ENCODE measurements around the gene DAB1.

DAB1 gene

GRCh38 chr1:57133686-57134085 lies 290.2 kb downstream of the DAB1 start:
- Mint-ChIP-seq H3K4me1 (ENCODE audit: low read depth) (no peaks in the 10 kb centered on the region), H3K27me3 (ENCODE audit: low read depth) (no peaks in the 10 kb centered on the region), H3K27ac (no peak overlapping the region), H3K9me3 (no peaks in the 10 kb centered on the region), H3K4me3 (no peak overlapping the region), H3K36me3 (ENCODE audit: low read depth) (no peaks in the 10 kb centered on the region)

GRCh38 chr1:57132993-57133622 lies 290.8 kb downstream of the DAB1 start:
- Mint-ChIP-seq H3K4me3 (no peak overlapping the region), H3K9me3 (no peaks in the 10 kb centered on the region), H3K27me3 (ENCODE audit: low read depth) (no peaks in the 10 kb centered on the region), H3K27ac (no peak overlapping the region), H3K4me1 (ENCODE audit: low read depth) (no peaks in the 10 kb centered on the region), H3K36me3 (ENCODE audit: low read depth) (no peaks in the 10 kb centered on the region)

DNA sequence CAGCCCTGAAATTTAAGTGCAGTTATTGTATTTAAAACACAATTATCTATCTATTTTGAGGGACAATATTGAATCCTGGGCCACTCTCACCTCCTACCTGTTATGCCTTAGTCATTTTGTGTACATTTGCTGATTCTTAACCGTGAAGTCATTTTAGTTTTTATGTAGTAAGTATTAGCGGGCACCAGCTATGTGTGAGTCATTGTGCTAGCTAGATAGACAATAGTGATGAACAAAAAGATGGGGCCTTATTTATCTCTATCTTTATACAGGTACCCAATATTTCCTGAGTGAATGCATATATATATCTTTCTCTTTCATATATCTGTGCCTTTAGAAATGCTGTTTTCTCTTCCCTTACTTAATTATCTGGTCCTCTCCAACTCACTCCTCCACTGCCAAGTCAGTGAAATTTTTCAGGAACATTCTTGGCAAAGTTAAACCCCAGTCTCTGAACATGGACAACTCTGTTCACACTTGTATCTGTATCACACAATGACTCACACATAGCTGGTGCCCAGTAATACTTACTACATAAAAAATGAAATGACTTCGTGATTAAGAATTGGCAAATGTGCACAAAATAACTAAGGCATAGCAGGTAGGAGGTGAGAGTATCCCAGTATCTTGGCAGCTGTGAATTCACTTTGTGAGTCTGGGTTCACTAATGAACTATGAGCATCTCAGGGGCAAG lies 292.0 kb downstream of the DAB1 start:
- H3K27me3 Mint-ChIP-seq (ENCODE audit: low read depth): no peaks in the 10 kb centered on the region
- H3K4me1 Mint-ChIP-seq (ENCODE audit: low read depth): no peaks in the 10 kb centered on the region
- no peaks in the 10 kb centered on the region for H3K36me3 Mint-ChIP-seq (ENCODE audit: low read depth)
- no peak overlapping the region for H3K27ac Mint-ChIP-seq
- H3K4me3 Mint-ChIP-seq: no peak overlapping the region
- H3K9me3 Mint-ChIP-seq: no peaks in the 10 kb centered on the region

- Mint-ChIP-seq H3K36me3 (ENCODE audit: low read depth) (no peaks in the 10 kb centered on the region), H3K4me3 (no peak overlapping the region), H3K27me3 (ENCODE audit: low read depth) (no peaks in the 10 kb centered on the region), H3K9me3 (no peaks in the 10 kb centered on the region), H3K27ac (no peak overlapping the region), H3K4me1 (ENCODE audit: low read depth) (no peaks in the 10 kb centered on the region)
Observed at GRCh38 chr1:57131257-57131656, 292.6 kb downstream of the DAB1 start.

DNA sequence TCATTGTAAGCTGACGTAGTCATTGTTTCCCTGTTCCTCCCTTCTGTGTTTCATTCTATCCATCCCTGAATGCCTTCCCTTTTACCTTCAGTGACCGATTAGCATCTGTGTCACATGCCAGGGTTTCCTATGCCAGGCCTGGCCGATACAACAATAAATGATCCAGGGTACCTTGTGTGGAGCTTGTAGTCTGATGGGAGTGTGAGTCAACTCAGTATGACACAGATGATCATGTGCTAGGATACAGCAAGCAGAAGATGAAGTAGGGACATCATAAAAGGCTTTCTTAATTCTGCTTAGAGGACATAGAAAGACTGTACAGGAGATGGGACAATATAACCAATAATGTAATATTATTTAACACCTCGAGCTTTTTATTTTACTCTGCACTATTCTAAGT lies 294.0 kb downstream of the DAB1 start:
- no peak overlapping the region for H3K4me3 Mint-ChIP-seq
- H3K36me3 Mint-ChIP-seq (ENCODE audit: low read depth): no peaks in the 10 kb centered on the region
- no peaks in the 10 kb centered on the region for H3K9me3 Mint-ChIP-seq
- H3K27ac Mint-ChIP-seq: no peak overlapping the region
- H3K4me1 Mint-ChIP-seq (ENCODE audit: low read depth): no peaks in the 10 kb centered on the region
- H3K27me3 Mint-ChIP-seq (ENCODE audit: low read depth): no peaks in the 10 kb centered on the region

DNA sequence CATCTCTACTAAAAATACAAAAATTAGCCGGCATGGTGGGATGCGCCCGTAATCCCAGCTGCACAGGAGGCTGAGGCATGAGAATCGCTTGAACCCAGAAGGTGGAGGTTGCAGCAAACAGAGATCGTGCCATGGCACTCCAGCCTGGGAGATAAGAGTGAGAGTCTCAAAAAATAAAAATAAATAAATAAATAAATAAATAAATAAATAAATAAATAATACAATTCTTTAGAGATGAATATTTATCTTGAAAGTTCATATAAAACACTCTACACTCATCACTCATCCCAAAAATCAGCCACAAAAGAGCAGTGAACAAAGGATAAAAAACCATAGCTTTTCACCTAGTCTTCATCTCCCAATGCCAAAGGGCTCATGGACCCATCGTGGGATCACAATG lies 295.9 kb downstream of the DAB1 start:
- Mint-ChIP-seq H3K36me3 (ENCODE audit: low read depth) (no peaks in the 10 kb centered on the region), H3K27ac (no peak overlapping the region), H3K9me3 (no peaks in the 10 kb centered on the region), H3K4me1 (ENCODE audit: low read depth) (no peaks in the 10 kb centered on the region), H3K4me3 (no peak overlapping the region), H3K27me3 (ENCODE audit: low read depth) (no peaks in the 10 kb centered on the region)

DNA sequence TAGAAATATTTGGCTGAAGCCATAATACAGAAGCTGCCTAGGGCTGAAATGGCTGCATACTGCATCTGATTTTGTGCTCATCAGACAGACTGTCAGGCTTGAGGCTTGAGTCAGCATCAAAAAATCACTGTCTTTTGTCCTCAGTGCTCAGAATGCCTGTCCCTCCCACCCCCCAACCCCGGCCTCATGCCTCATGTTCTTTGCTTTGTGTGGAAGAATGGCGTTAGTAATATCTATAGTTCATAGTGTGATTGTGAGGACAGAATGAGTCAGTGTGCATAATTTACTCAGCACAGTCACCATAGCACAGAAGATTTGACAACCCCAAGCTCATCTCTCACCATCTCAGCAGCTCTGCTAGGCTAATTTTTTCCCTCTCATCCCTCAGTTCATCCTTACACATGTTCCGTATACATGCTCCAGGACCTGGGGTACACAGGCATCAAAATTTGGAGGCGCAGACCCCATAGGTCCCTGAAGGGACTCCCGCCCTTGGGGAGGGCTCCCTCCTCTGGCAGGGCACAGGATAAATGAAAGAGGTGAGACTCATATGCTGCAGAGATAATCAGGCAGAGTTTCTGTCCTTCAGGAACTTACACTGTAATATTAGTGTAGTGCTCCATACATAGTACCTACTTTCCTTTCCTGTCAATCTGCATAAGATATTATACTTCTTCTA lies 299.0 kb downstream of the DAB1 start:
- Mint-ChIP-seq H3K36me3 (ENCODE audit: low read depth) (no peaks in the 10 kb centered on the region), H3K9me3 (no peaks in the 10 kb centered on the region), H3K4me1 (ENCODE audit: low read depth) (no peaks in the 10 kb centered on the region), H3K27ac (no peak overlapping the region), H3K4me3 (no peak overlapping the region), H3K27me3 (ENCODE audit: low read depth) (no peaks in the 10 kb centered on the region)

- Mint-ChIP-seq H3K4me3 (no peak overlapping the region), H3K36me3 (ENCODE audit: low read depth) (no peaks in the 10 kb centered on the region), H3K4me1 (ENCODE audit: low read depth) (no peaks in the 10 kb centered on the region), H3K9me3 (no peaks in the 10 kb centered on the region), H3K27me3 (ENCODE audit: low read depth) (no peaks in the 10 kb centered on the region), H3K27ac (no peak overlapping the region)
Observed at GRCh38 chr1:57124170-57124569, 299.7 kb downstream of the DAB1 start.

GRCh38 chr1:57122031-57122430 lies 301.8 kb downstream of the DAB1 start:
- Mint-ChIP-seq H3K4me1 (ENCODE audit: low read depth) (no peaks in the 10 kb centered on the region), H3K27me3 (ENCODE audit: low read depth) (no peaks in the 10 kb centered on the region), H3K27ac (no peak overlapping the region), H3K9me3 (no peaks in the 10 kb centered on the region), H3K36me3 (ENCODE audit: low read depth) (no peaks in the 10 kb centered on the region), H3K4me3 (no peak overlapping the region)

DNA sequence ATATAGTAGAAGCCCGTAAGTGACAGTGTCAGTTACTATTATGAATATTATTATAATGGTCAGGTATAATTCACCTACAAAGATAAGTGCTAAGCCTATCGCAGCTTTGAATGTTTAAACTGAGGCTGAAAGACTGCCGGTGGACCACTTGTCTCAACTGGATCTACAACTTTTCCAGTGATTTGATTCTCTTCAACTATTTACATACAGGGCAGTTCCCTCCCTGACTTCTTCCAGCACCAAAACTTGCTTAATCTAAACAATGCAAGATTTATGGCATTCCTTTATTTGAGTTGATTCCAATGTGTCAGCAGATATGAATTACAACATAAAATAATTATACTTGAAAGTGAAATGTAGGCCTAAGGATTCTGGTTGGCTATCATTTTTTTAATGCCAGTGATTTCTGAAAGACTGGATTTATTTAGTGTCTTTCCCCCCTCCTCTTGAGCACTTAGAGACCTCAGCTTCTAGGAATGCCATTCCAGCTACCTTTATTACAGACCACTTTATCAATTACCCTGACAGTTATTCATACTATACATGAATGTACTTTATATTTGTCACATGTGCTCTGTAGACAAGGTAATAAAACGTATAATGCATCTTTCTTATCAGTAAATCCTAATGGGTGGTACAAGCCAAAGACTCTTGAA lies 304.8 kb downstream of the DAB1 start:
- no peaks in the 10 kb centered on the region for H3K9me3 Mint-ChIP-seq
- H3K4me1 Mint-ChIP-seq (ENCODE audit: low read depth): no peaks in the 10 kb centered on the region
- H3K27ac Mint-ChIP-seq: no peak overlapping the region
- H3K36me3 Mint-ChIP-seq (ENCODE audit: low read depth): no peaks in the 10 kb centered on the region
- no peak overlapping the region for H3K4me3 Mint-ChIP-seq
- no peaks in the 10 kb centered on the region for H3K27me3 Mint-ChIP-seq (ENCODE audit: low read depth)

DNA sequence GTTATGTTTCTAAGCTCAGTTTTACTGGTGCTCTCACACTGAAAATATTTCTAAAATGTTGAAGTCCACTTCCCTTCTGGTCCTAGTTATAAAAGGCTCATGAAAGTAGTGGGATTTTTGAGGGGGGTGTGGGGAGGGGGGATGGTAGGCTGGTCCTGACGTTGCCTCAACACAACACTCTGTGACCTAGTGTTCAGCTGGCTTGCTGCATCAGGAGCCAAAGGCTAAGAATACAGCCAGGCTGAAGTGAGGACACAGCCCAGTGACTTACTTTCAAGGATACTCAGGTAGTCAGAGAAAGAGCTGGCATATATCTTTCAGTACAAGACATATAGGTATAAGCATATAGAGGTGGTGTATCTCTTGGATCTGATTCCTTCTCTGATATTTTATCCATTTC lies 306.1 kb downstream of the DAB1 start:
- Mint-ChIP-seq H3K27ac (no peak overlapping the region), H3K36me3 (ENCODE audit: low read depth) (no peaks in the 10 kb centered on the region), H3K9me3 (no peaks in the 10 kb centered on the region), H3K4me1 (ENCODE audit: low read depth) (no peaks in the 10 kb centered on the region), H3K27me3 (ENCODE audit: low read depth) (no peaks in the 10 kb centered on the region), H3K4me3 (no peak overlapping the region)

- H3K27ac Mint-ChIP-seq: no peak overlapping the region
- no peak overlapping the region for H3K4me3 Mint-ChIP-seq
- H3K4me1 Mint-ChIP-seq (ENCODE audit: low read depth): no peaks in the 10 kb centered on the region
- H3K36me3 Mint-ChIP-seq (ENCODE audit: low read depth): no peaks in the 10 kb centered on the region
- H3K27me3 Mint-ChIP-seq (ENCODE audit: low read depth): no peaks in the 10 kb centered on the region
- no peaks in the 10 kb centered on the region for H3K9me3 Mint-ChIP-seq
Observed at GRCh38 chr1:57116871-57117270, 307.0 kb downstream of the DAB1 start.

- H3K4me1 Mint-ChIP-seq (ENCODE audit: low read depth): no peaks in the 10 kb centered on the region
- H3K27me3 Mint-ChIP-seq (ENCODE audit: low read depth): no peaks in the 10 kb centered on the region
- no peak overlapping the region for H3K27ac Mint-ChIP-seq
- no peak overlapping the region for H3K4me3 Mint-ChIP-seq
- H3K36me3 Mint-ChIP-seq (ENCODE audit: low read depth): no peaks in the 10 kb centered on the region
- H3K9me3 Mint-ChIP-seq: no peaks in the 10 kb centered on the region
Observed at GRCh38 chr1:57115030-57115614, 308.7 kb downstream of the DAB1 start.

DNA sequence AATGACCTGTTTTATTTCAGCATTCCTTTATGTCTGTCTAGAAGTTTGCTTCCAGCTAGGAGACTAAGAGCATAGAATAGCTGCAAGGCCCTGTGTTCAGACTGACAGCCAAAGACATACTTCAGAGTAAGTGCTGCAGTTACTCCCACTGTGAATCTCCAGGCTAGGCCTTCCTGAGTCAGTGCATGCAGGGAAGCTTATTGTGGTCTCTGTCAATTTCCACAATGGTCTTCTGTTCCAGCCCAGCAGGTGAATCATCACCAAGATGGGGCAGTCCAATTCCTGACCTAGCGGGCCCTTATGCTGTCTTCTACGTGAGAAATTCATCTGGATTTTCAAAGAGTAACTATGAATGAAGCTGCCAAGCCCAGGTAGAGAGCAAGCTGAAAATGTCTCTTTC lies 311.7 kb downstream of the DAB1 start:
- Mint-ChIP-seq H3K4me3 (no peak overlapping the region), H3K27ac (no peak overlapping the region), H3K9me3 (no peaks in the 10 kb centered on the region), H3K27me3 (ENCODE audit: low read depth) (no peaks in the 10 kb centered on the region), H3K4me1 (ENCODE audit: low read depth) (no peaks in the 10 kb centered on the region), H3K36me3 (ENCODE audit: low read depth) (no peaks in the 10 kb centered on the region)

Data from T-helper 1 cell treated with Interleukin-12 subunit alpha and Interleukin-12 subunit beta and Interleukin-4 antibody, amounts not matched to agents 30 μg/mL and 1 μg/mL, for 36 hours (primary cell).